OCI-LY1 (cell line): ENCODE data around the gene APBA3.

Source experiments
- H2AFZ ChIP-seq: fragments of 200-600 bp; sonication (generic), shearing (Covaris generic); 2 replicates; pipeline ENCODE4 v1.6.0; 2014; ENCODE audit warnings: antibody characterized with exemption, mild to moderate bottlenecking, low read length
- H3F3A ChIP-seq: fragments of 200-600 bp; sonication (generic), shearing (Covaris generic); 2 replicates; pipeline ENCODE4 v1.6.0; 2014; ENCODE audit warnings: mild to moderate bottlenecking, antibody characterized with exemption, low read length, moderate library complexity; ENCODE audit not compliant: insufficient read depth
- H3K27ac ChIP-seq: fragments of 200-600 bp; sonication (generic); 2 replicates; pipeline ENCODE4 v1.5.1; 2014; ENCODE audit warnings: low read length, mixed run types, mild to moderate bottlenecking, low read depth; ENCODE audit not compliant: poor library complexity, severe bottlenecking
- H3K27me3 ChIP-seq: fragments of 200-600 bp; sonication (generic); 2 replicates; pipeline ENCODE4 v1.6.0; 2014; ENCODE audit warnings: antibody characterized with exemption, mild to moderate bottlenecking, low read length, moderate library complexity; ENCODE audit not compliant: insufficient read depth
- H3K36me3 ChIP-seq: fragments of 200-600 bp; sonication (generic); 2 replicates; pipeline ENCODE4 v1.6.1; 2014; ENCODE audit warnings: mild to moderate bottlenecking, antibody characterized with exemption, low read length, moderate library complexity, mixed read lengths; ENCODE audit not compliant: insufficient read depth
- H3K4me1 ChIP-seq: fragments of 200-600 bp; sonication (generic); 2 replicates; pipeline ENCODE4 v1.5.1; 2014; ENCODE audit warnings: mild to moderate bottlenecking, low read length, moderate library complexity; ENCODE audit not compliant: insufficient read depth, severe bottlenecking
- H3K4me2 ChIP-seq: fragments of 200-600 bp; sonication (generic), shearing (Covaris generic); 2 replicates; pipeline ENCODE4 v1.6.1; 2014; ENCODE audit warnings: low read length
- H3K4me3 ChIP-seq: fragments of 200-600 bp; sonication (generic); 2 replicates; pipeline ENCODE4 v1.5.1; 2014; ENCODE audit warnings: low read length, low read depth, mild to moderate bottlenecking, mixed read lengths; ENCODE audit not compliant: poor library complexity, severe bottlenecking
- H3K79me2 ChIP-seq: fragments of 200-600 bp; shearing (Covaris generic); 2 replicates; pipeline ENCODE4 v1.6.1; 2016; ENCODE audit warnings: mixed run types, low read length, mixed read lengths; ENCODE audit not compliant: insufficient read depth
- H3K9ac ChIP-seq: fragments of 200-600 bp; sonication (generic), shearing (Covaris generic); 2 replicates; pipeline ENCODE4 v1.6.1; 2014; ENCODE audit warnings: mild to moderate bottlenecking, low read length, mixed read lengths
- H3K9me2 ChIP-seq: fragments of 200-600 bp; sonication (generic), shearing (Covaris generic); 2 replicates; pipeline ENCODE4 v1.6.1; 2014; ENCODE audit warnings: low read depth, mild to moderate bottlenecking, low read length, mixed read lengths
- H3K9me3 ChIP-seq: fragments of 200-600 bp; shearing (Covaris generic); 2 replicates; pipeline ENCODE4 v1.6.1; 2014; ENCODE audit warnings: low read length, mixed read lengths
- H4K20me1 ChIP-seq: fragments of 200-600 bp; sonication (generic), shearing (Covaris generic); 2 replicates; pipeline ENCODE4 v1.6.0; 2016; ENCODE audit warnings: mild to moderate bottlenecking, low read length; ENCODE audit not compliant: insufficient read depth
- EZH2 ChIP-seq: fragments of 200-600 bp; sonication (generic), shearing (Covaris generic); IDR thresholded peaks from 2 replicates; pipeline ENCODE4 v1.8.0; 2017; ENCODE audit warnings: borderline replicate concordance, mixed run types, mild to moderate bottlenecking, antibody characterized with exemption, low read length, moderate library complexity, mixed read lengths
- TF ChIP-seq, protein P1 (sequence below): fragments of 200-600 bp; sonication (generic), shearing (Covaris generic); IDR thresholded peaks from 2 replicates; pipeline ENCODE4 v1.5.1; 2017; ENCODE audit warnings: mild to moderate bottlenecking, antibody characterized with exemption, low read length, moderate library complexity, mixed read lengths

Gene APBA3

DNA sequence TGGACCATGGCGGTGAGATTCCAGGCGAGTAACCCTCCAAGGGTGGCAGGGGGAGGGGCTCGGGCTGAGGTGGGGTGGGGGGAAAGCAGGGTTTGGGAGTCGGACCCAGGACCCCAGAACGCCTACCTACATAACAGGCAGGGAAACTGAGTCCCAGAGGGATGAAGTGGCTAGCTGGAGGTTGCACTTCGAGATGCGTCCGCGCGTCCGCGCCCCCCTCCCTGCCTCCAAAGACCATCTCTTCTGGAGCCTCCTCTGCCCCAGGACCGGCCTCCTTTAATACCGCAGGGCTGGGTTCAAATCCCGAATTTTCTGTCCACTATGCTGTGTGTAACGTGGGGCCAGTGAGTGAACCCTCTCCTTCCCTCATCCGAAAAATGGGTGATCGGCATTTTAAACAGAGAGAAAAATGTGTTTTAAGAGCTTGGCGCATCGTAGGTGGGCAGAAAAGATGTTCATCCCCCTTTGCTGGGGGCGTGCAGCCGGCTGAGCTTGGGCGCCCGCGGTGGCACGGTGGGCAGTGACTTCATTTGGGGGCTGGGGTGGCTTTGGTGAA, 39.5 kb downstream of the APBA3 start:
- H3K9me3 ChIP-seq, result no peaks in the 10 kb centered on the region
- H3K4me3 ChIP-seq, result no peak overlapping the region
- H3K27me3 ChIP-seq, result peaks cover 4% of the 10 kb centered on the region; the same call in 1 of the 2 replicates
- no peak for TF ChIP-seq EZH2
- TF ChIP-seq, protein P1, sequence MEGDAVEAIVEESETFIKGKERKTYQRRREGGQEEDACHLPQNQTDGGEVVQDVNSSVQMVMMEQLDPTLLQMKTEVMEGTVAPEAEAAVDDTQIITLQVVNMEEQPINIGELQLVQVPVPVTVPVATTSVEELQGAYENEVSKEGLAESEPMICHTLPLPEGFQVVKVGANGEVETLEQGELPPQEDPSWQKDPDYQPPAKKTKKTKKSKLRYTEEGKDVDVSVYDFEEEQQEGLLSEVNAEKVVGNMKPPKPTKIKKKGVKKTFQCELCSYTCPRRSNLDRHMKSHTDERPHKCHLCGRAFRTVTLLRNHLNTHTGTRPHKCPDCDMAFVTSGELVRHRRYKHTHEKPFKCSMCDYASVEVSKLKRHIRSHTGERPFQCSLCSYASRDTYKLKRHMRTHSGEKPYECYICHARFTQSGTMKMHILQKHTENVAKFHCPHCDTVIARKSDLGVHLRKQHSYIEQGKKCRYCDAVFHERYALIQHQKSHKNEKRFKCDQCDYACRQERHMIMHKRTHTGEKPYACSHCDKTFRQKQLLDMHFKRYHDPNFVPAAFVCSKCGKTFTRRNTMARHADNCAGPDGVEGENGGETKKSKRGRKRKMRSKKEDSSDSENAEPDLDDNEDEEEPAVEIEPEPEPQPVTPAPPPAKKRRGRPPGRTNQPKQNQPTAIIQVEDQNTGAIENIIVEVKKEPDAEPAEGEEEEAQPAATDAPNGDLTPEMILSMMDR, result no peak
- no peaks in the 10 kb centered on the region for H4K20me1 ChIP-seq
- no peaks in the 10 kb centered on the region for H3K36me3 ChIP-seq
- H3K4me2 ChIP-seq, result no peak overlapping the region
- no peak overlapping the region for H3K27ac ChIP-seq
- peaks cover 3% of the 10 kb centered on the region for H3K4me1 ChIP-seq
- H3K9ac ChIP-seq, result no peak overlapping the region
- no peaks in the 10 kb centered on the region for H3K79me2 ChIP-seq
- no peaks in the 10 kb centered on the region for H3K9me2 ChIP-seq
- no peaks in the 10 kb centered on the region for H3F3A ChIP-seq
- H2AFZ ChIP-seq, result no peak overlapping the region

- Histone ChIP-seq H3K9ac (no peak overlapping the region), H3K9me3 (no peaks in the 10 kb centered on the region), H3K79me2 (no peaks in the 10 kb centered on the region), H3K27ac (no peak overlapping the region), H3K27me3 (peaks cover 4% of the 10 kb centered on the region; the same call in 1 of the 2 replicates), H3K4me1 (peaks cover 3% of the 10 kb centered on the region), H3K4me3 (no peak overlapping the region), H3K4me2 (no peak overlapping the region), H2AFZ (no peak overlapping the region), H4K20me1 (no peaks in the 10 kb centered on the region), H3K36me3 (no peaks in the 10 kb centered on the region), H3K9me2 (no peaks in the 10 kb centered on the region), H3F3A (no peaks in the 10 kb centered on the region)
- no peak for TF ChIP-seq EZH2
- TF ChIP-seq, protein P1, result no peak
Measured at GRCh38 chr19:3721131-3721886, 40.2 kb downstream of the APBA3 start.

DNA sequence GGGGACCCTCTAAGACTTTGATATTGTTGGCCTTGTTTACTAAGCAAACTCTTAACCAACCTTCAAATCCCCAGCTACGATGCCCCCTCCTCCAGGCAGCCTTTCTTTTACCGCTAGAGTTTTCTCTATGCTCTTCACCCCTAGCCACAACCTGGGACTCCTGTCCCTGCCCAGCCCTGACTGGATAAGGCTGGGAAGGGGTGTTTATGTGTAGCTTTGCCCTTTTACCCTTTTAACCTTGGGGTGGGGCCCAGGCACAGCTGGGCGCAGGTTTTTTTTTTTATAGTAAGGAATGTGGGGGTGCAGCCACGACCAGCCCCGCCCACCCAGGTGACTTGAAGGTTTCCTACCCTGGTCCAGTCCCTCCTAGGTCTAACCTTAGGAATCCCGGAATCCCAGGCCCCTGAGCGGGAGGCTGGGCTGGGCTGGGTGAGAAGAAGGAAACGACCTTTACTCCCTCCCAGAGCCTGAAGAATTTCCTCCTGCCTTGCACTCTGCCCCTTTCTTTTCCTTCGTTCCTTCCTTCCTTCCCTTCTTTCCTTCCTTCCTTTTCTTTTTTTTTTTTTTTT, 41.1 kb downstream of the APBA3 start:
- Histone ChIP-seq H3F3A (no peaks in the 10 kb centered on the region), H3K4me3 (no peak overlapping the region), H3K27me3 (no peaks in the 10 kb centered on the region; the same call in 1 of the 2 replicates), H2AFZ (no peak overlapping the region), H3K79me2 (no peaks in the 10 kb centered on the region), H3K4me1 (peaks cover 3% of the 10 kb centered on the region), H4K20me1 (no peaks in the 10 kb centered on the region), H3K9me2 (no peaks in the 10 kb centered on the region), H3K9me3 (no peaks in the 10 kb centered on the region), H3K27ac (no peak overlapping the region), H3K4me2 (no peak overlapping the region), H3K9ac (no peak overlapping the region), H3K36me3 (no peaks in the 10 kb centered on the region)
- TF ChIP-seq EZH2, result no peak
- TF ChIP-seq, protein P1, result no peak
